GM18511 (cell line): ENCODE results near the gene CSGALNACT2.

Experiments used
- ATAC-seq: cut with Tn5 transposase; IDR thresholded peaks from one replicate; pipeline ENCODE4 v1.9.1; 2021; ENCODE audit warnings: mild to moderate bottlenecking, moderate library complexity; ENCODE audit not compliant: unreplicated experiment

CSGALNACT2 gene

DNA sequence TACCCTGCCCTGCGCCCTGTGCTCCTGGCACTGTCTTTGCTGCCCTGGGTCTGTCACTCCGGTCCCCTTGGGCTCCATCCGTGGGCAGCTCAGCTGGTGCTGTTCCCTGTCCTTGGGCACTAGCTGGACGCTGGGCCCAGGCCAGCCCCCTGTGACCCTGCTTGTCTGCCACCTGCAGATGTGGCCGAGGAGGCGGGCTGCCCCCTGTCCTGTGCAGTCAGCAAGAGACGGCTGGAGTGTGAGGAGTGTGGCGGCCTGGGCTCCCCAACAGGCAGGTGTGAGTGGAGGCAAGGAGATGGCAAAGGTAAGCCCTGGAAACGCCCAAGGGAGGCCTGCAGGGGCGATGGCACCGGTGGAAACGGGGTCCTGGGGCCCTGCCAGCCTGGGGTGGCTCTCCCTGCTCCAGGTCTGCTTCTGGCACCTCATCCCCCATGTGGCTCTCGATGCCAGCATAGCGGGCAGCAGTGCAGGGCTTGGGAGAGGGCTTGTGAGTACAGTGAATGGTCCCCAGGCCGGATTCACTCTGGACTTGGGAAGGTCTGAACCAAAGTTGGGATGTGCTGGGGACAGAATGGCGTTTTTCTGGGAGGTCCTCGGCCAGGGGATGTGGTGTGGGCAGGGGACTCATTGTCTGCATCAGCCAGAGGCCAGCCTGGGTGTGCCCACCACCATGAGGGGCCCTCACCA lies 26.2 kb upstream of the CSGALNACT2 start:
- ATAC-seq = no peak

DNA sequence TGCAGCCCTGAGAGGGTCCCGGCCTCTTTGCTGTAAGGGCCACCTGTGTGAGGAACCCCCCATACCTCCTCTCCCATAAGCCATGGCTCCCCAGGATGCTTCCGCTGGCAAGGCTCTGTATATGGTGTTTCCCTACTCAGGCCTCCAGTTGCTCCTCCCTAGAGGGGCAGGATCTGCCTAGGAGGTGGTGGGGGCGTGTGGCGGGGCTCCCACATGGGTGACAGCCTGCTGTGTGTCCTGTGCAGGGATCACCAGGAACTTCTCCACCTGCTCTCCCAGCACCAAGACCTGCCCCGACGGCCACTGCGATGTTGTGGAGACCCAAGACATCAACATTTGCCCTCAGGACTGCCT lies 25.7 kb upstream of the CSGALNACT2 start:
- ATAC-seq = no peak

DNA sequence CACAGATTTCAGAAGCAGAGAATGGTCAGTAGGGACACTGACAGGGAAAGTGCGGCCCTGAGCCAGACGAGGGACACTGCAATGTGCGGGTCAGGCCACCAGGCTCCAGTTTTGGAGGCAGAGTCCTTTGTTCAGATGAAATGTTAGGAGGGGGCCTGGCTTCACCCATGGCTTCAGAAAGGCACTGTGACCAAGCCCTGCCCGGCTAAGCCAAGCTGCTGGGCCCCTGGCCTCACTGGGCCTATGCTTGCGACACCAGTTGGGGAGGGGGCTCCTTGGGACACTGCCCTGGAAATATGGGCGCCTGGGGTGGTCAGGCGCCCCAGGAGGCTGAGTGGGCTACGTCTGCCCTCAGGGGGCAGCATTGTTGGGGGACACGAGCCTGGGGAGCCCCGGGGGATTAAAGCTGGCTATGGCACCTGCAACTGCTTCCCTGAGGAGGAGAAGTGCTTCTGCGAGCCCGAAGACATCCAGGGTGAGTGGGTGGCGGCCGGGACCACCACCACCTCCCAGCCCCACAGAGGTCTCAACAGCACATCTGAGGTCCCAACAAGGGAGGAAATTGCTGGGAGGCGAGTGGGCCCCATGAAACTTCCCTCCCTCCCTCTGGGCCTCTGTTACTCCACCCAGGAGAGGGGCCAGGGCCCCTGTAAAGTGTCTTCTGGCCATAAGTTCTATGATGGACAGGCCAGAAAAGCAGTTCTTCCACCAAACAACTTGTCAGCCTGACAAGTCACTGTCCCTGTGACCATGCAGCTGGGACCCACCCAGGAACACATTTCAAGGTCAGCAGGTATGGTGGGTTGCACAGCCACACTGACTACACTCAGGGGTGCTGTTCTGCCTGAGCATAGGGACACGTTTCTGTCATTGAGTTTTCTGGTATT lies 24.8 kb upstream of the CSGALNACT2 start:
- ATAC-seq = no peak

DNA sequence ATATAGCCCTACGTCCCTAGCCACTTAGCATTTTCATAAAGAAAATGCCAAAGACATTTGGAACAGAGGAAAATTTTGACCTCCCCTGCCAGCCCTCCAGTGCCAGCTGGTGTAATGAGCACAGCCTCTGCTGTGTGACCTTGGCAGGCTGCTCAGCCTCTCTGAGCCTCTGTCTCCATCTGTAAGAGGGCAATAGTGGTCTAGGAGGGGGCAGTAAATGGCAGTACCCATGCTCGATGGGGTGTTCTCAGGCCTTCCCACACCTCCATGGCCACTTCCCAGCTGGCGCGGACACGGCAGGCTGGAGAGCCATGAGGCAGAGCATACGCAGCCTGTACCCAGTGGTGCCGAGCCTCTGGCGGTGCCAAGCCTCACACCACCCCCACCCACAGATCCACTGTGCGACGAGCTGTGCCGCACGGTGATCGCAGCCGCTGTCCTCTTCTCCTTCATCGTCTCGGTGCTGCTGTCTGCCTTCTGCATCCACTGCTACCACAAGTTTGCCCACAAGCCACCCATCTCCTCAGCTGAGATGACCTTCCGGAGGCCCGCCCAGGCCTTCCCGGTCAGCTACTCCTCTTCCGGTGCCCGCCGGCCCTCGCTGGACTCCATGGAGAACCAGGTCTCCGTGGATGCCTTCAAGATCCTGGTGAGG lies 24.0 kb upstream of the CSGALNACT2 start:
- no peak for ATAC-seq

DNA sequence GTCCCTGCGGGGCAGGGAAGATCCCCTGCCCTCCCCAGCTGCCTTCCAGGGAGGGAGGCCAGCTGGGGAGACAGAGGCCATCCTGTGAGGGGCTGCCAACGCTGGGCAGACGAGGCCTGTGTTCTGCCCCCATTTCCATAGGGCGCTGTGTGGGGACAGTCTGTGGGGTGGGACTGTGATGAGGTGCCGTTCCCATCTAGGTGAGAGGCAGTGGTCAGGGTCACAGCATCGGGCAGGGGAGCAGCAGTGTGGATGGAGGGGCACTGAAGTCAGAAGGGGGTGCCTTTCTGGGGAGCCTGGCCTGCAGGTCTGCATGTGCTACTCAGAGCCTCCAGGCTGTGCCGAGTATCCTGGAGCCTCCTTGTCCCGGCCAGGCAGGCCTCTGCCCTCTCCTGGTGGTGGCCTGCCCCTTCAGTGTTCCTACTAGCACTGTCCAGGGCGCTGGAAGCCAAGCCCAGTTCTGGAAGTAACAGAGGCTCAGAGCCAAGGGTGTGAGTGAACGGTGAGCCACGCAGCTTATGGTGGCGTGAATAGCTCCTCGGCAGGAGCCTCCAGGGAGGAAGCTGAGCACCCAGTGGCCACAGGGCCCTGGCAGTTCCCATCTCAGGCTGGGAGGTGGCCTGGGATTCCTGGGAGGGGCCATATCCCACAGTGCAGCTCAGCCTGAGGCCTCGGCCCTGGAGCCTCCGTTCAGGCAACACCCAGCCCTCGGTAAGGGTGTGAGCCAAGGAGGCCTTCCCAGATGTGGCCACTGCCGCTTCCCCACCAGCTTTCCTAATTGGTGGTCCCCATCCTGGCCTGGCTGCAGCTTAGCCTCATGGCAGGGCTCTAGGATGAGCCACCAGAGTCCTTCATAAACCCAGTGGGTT lies 23.3 kb upstream of the CSGALNACT2 start:
- no peak for ATAC-seq

DNA sequence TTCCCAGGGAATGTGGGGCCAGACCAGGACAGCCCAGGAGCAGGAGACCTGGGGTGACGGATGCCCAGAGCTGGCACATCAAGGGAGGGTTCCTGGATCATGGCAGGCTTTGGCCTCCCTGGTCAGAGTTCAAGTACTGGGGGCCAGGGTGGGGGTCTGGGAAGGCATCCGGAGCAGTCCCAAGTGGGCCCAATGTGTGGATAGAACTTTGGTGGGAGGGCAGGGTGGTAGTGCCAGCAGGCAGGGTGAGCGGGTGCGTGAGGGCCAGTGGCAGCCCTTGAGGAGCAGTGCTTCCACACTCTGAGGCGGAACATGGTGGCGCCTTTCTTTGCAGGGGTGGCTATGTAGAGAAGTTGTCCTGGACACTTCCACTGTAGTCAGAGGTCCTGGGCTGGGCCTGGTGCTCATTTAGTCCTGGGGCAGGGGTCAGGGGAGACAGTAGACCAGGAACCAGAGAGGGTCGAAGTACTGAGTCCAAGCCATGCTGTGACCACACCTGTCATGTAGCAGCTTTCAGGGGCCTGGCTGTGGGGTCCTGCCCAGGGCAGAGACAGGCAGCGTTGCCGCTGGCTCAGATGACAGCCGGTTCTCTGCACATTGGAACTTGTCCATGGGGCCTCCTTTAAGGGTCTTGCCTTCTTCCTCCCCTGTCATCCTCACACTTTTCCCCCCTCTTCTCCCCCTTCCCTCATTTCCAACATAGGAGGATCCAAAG lies 22.2 kb upstream of the CSGALNACT2 start:
- ATAC-seq = no peak

DNA sequence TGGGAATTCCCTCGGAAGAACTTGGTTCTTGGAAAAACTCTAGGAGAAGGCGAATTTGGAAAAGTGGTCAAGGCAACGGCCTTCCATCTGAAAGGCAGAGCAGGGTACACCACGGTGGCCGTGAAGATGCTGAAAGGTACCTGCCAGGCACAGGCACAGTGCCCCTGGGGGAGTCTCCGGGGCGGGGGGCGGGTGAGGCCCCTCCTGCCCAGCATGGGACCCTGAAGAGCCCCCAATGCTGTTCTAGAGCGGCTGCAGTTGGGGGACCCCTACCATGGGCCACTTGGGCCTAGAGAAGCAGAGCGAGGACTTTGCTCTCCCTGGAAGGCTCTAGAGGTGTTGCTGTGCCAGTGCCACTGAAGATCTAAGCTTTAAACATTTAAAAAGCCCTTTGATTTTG lies 21.6 kb upstream of the CSGALNACT2 start:
- no peak for ATAC-seq

DNA sequence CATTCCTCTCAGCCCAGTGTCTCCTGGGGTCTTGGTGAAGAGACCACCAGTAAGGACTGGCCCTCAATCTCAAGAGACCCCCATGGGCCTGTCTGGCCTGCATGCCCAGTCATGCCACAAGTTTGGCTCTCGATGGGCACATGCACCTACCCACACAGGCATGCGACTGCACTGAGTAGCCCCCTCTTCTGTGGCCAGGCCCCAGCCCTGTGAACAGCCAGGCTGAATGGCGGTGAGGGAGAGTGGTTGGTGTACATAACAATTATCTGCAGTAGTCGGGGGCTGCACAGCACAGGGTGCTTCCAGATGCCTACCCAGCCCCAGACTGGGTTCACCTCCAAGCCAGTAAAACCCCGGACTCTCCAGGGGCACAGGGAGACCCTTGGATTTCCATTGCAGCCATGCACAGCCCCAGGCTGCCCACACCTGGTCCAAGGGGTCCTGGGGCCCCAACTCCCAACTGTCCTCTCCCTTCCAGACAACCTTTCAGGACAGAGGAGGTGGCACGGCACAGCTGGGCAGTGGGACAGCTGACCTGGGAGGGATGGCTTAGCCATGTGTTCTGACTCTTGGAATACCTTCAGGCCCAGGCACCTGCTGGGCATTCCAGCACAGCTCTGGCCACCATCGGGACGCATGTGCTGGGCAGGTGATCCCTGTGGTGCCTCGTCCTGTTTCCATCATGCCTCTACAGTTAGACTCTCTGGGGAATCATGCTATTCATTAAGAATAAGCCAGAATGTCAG lies 21.0 kb upstream of the CSGALNACT2 start:
- no peak for ATAC-seq

DNA sequence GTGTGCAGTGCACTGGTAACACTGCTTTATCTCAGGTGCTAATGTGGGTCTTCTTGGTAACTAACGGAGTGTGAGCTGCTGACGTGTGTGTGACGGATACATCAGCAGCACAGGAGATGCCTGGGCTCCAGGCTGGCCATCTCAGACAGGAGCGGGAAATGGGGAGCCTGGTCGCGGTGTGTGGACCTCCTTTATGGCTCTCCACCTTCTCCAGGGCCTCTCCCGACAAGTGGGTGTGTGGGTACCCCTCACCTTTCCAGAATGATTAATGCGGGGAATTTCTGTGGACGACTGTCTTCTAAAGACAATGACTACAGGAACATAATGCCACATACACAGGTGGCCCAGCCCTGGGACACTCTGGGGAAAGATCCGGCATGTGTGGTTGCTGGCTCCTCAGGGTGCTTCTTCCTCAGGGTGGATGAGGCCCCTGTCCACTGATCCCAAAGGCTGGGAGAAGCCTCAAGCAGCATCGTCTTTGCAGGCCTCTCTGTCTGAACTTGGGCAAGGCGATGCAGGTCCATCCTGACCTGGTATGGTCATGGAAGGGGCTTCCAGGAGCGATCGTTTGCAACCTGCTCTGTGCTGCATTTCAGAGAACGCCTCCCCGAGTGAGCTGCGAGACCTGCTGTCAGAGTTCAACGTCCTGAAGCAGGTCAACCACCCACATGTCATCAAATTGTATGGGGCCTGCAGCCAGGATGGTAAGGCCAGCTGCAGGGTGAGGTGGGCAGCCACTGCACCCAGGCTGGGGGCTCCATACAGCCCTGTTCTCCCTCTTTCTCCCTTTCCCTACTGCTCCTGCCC lies 20.3 kb upstream of the CSGALNACT2 start:
- ATAC-seq = no peak

DNA sequence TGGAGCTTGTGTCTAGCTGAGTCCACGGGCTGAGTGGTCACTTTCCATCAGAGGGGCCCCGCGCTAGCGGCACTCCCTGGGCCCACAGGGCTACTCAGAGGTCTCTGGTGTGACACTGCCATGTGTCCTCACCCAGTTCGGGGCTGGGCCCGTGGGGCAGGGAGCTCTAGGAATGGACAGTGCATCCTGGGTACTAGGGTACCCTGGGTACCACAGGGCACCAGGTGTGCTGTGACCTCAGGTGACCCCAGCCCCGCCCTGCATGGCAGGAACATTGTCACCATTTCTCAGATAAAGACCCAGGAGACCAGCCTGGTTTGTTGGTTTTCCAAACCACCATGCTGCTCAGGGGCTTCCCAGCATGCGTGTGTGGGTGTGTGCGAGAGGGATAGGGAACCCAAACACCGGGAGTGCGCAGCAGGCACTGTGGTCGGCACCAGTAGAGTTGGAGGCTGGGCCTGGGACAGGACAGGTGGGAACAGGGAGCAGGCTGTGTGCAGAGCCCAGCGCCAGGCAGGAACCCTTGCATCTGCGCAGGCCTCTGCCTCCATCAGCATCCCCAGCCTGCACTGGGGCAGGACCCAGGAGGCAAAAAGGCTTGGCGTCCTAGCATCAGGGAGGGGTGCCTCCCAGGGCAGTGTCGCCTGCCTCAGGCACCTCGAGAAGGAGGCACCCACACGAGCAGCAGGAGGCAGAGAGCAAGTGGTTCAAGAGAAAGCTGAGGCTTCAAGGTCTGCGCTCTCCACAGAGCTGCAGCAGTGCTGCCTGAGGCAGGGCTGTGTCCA lies 19.4 kb upstream of the CSGALNACT2 start:
- ATAC-seq = no peak

DNA sequence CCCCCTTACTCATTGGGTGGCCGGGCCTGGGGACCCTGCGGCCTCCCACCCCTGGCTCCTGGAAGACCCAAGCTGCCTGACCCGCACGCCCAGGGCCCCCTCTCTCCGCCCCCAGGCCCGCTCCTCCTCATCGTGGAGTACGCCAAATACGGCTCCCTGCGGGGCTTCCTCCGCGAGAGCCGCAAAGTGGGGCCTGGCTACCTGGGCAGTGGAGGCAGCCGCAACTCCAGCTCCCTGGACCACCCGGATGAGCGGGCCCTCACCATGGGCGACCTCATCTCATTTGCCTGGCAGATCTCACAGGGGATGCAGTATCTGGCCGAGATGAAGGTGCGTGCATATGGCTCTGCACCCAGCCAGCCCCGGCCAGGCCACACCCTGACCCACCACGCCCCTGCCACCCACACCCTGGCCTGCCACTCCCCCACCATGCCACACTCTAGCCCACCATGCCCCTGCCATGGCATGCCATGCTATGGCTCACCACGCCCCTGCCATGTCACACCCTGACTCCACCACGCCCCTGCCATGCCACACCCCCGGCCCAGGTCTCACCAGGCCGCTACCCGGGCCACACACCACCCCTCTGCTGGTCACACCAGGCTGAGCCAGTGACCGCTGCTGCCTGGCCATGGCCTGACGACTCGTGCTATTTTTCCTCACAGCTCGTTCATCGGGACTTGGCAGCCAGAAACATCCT lies 18.7 kb upstream of the CSGALNACT2 start:
- ATAC-seq = no peak

DNA sequence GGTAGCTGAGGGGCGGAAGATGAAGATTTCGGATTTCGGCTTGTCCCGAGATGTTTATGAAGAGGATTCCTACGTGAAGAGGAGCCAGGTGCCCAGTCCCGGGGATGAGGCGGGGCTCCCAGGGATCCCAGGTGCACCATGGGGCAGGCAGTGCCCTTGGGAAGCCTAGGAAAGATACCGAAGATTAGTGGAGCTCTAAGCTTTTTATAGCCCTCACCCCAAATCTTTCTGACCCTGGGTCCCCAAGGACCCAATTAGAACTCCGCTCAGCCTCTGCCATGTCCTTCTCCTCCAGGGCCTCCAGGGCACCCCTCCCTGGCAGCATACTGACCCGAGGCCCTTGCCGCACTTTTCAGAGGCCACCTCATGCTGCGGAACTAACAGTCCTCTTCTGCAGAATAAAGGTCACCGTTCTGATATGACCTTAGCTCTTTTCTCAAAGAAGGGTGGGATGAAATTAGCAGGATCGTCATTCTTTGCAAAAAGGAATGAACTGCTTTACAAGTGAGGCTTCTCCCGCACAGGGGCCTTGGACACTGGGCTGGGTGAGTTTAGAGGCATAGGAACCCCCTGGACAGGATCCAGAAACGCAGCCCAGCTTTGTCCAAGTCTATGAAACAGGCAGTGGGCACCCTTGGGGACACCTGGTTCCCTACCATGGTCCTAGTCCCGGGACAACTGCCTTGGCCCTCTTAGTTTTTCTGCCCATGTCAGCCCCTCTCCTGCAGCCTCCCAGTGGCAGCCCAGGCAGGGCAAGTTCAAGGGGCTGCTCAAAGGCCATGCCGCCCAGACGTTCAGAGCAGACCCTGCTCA lies 17.9 kb upstream of the CSGALNACT2 start:
- peak; percentile 24 for ATAC-seq

DNA sequence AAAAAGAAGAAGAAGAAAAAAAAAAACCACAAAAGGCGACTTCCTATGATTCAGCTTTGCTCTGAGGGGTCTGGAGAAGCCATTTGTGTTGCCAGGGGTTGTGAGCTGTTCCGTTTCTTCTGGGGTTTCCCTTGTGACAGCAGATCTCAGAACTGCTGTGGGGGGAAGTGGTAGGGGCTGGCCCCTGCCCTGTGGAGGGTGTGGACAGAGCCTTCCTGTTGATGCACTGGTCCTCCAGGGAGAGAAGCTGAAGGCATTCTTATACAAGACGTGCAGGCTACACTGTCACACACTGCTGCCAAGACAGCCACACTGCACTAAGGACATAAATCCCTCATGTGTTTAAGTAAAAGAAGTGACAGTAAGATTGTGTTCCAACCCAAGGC lies 17.3 kb upstream of the CSGALNACT2 start:
- peak; percentile 94 for ATAC-seq

DNA sequence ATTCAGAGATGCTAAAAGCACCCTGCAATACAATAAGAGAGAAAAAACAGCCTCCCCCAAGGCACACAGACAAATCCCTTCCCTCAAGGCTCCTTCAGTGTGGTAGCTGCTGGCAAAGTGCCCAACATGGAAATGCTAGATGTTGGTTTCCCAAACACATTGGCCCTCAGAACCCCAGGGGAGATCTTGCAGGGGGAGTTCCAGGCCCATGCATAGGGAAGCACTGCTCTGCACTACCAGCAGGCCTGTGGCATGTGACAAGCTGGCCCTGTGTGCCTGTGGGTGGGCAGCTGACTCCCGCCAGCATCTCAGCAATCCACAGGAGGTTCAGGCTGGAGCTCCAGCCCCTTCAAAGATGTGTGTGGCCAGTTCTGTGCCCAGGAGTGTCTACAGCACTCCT lies 16.8 kb upstream of the CSGALNACT2 start:
- peak; percentile 23 for ATAC-seq

DNA sequence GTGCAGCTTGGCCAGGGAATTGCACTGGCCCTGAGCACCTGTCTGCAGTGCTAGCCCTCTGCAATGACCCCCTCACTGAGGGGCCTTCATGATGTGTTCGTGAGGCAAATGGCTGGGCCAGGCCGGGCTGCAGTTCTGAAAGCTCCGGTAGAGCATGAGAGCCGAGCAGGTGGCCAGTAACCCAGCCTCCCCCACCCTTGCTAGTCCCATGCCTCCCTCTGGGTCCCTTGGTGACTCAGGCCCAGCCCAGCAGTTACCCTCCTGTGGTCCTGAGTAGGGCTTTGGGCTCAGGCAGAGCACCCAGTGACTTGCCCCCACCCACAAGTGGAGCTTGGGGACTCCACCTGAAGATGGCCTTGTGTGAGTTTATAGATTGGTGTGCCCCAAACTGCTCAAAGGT lies 16.1 kb upstream of the CSGALNACT2 start:
- ATAC-seq = no peak

DNA sequence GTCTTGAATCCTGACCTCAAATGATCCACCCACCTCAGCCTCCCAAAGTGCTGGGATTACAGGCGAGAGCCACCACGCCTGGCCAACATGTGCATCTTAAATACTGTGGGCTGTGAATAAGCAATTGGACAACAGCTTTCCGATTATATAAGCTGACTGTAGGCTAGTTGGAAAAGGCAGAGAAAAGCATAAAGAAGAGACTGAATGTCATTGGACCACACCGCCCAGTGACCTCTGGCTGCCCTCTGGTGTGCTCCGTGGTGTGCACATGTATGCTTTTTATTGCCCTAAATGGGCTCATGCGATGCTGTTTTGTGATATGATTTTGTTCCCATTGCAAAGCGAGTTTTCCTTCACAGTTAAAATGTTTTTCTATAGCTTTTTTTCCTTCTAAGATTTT lies 15.4 kb upstream of the CSGALNACT2 start:
- ATAC-seq = no peak
